ENCODE results near the gene PNISR. TPM values are rescaled to one million over a fixed set of nuclear protein-coding genes. Genes with fewer than 3 reads are reported as not detected.

PNISR gene
- total RNA-seq, 1 donor from 2014 or later: 498 TPM

- Histone ChIP-seq H4K20me1 (ENCODE audit: low read depth) (peaks cover 93% of the 10 kb centered on the region), H3K27me3 (no peaks in the 10 kb centered on the region), H3K4me3 (no peak overlapping the region), H3K9me3 (ENCODE audit: low read depth) (no peaks in the 10 kb centered on the region), H3K4me2 (no peak overlapping the region), H3K4me1 (no peaks in the 10 kb centered on the region), H3K9ac (no peak overlapping the region), H2AFZ (replicated peaks) (no peak overlapping the region), H3K36me3 (peaks cover 7% of the 10 kb centered on the region), H3K79me2 (ENCODE audit: low read depth) (peaks cover 100% of the 10 kb centered on the region), H3F3A (ENCODE audit: low read depth) (no peaks in the 10 kb centered on the region), H3K27ac (peak overlapping the region; percentile 25)
- Mint-ChIP-seq H3K4me1 (peaks cover 10% of the 10 kb centered on the region), H3K36me3 (peaks cover 23% of the 10 kb centered on the region), H3K27me3 (ENCODE audit: insufficient read depth, low read depth) (no peaks in the 10 kb centered on the region), H3K4me3 (no peak overlapping the region), H3K27ac (no peak overlapping the region), H3K9me3 (no peaks in the 10 kb centered on the region)
- no peak for DNase-seq (ENCODE audit: low spot score)
- TF ChIP-seq EZH2phosphoT487 (IDR thresholded peaks at IDR 0.05) (no peak), EZH2 (IDR thresholded peaks at IDR 0.05) (no peak)
- TF ChIP-seq, protein P1, sequence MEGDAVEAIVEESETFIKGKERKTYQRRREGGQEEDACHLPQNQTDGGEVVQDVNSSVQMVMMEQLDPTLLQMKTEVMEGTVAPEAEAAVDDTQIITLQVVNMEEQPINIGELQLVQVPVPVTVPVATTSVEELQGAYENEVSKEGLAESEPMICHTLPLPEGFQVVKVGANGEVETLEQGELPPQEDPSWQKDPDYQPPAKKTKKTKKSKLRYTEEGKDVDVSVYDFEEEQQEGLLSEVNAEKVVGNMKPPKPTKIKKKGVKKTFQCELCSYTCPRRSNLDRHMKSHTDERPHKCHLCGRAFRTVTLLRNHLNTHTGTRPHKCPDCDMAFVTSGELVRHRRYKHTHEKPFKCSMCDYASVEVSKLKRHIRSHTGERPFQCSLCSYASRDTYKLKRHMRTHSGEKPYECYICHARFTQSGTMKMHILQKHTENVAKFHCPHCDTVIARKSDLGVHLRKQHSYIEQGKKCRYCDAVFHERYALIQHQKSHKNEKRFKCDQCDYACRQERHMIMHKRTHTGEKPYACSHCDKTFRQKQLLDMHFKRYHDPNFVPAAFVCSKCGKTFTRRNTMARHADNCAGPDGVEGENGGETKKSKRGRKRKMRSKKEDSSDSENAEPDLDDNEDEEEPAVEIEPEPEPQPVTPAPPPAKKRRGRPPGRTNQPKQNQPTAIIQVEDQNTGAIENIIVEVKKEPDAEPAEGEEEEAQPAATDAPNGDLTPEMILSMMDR (IDR thresholded peaks at IDR 0.05): no peak
Measured at GRCh38 chr6:99416226-99416625, 8.9 kb downstream of the PNISR start.

DNA sequence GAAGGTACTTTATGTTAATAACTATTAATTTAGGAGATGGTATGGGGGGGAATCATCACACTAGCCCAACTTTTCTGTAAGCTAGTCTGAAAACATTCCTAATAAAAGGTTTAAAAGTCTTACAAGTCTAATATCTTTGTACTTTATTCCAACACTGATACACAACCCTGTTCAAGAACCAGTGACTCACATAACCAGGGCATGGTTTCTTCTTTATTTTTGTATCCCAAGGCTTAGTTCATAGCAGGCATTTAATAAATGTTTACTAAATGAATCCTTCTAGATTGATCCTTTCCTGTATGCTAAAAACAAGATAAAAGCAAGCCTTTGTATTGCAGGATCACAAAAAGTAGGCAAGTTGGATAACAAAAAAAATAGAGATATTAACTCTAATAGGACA, 9.7 kb downstream of the PNISR start:
- Histone ChIP-seq H3K27me3 (no peaks in the 10 kb centered on the region), H3K36me3 (peaks cover 14% of the 10 kb centered on the region), H3K4me1 (no peaks in the 10 kb centered on the region), H3K4me3 (no peak overlapping the region), H3K79me2 (ENCODE audit: low read depth) (peaks cover 100% of the 10 kb centered on the region), H3K9me3 (ENCODE audit: low read depth) (no peaks in the 10 kb centered on the region), H2AFZ (replicated peaks) (no peak overlapping the region), H3F3A (ENCODE audit: low read depth) (no peaks in the 10 kb centered on the region), H3K9ac (no peak overlapping the region), H3K27ac (no peak overlapping the region), H3K4me2 (no peak overlapping the region), H4K20me1 (ENCODE audit: low read depth) (peaks cover 93% of the 10 kb centered on the region)
- no peak for DNase-seq (ENCODE audit: low spot score)
- Mint-ChIP-seq H3K36me3 (peaks cover 27% of the 10 kb centered on the region), H3K9me3 (no peaks in the 10 kb centered on the region), H3K4me1 (peaks cover 7% of the 10 kb centered on the region), H3K27ac (no peak overlapping the region), H3K27me3 (ENCODE audit: insufficient read depth, low read depth) (no peaks in the 10 kb centered on the region), H3K4me3 (no peak overlapping the region)
- TF ChIP-seq EZH2 (IDR thresholded peaks at IDR 0.05): no peak
- no peak for TF ChIP-seq EZH2phosphoT487 (IDR thresholded peaks at IDR 0.05)
- TF ChIP-seq, protein P1 (IDR thresholded peaks at IDR 0.05): no peak

DNA sequence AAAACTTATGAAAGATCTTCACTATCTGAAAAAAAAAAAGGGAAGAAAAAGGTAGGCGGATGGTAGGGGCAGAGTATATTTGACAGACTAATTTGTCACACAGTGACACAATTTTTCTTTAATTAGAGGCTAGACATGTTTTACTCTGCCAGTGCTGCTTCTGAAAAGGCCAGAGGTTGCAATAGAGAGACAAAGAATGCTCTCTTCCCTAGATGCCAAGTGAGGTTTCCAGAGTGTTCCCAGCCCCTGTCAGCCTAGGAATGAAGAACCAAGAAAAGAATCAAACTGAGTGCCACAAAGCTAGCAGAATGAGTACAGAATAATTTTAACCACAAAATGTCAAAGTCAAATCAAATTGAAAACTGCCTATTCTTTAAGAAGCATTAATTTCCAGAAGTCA, 13.0 kb downstream of the PNISR start:
- Histone ChIP-seq H3K9ac (no peak overlapping the region), H3K9me3 (ENCODE audit: low read depth) (no peaks in the 10 kb centered on the region), H3F3A (ENCODE audit: low read depth) (no peaks in the 10 kb centered on the region), H3K4me1 (no peaks in the 10 kb centered on the region), H3K4me3 (no peak overlapping the region), H3K27me3 (no peaks in the 10 kb centered on the region), H3K79me2 (ENCODE audit: low read depth) (peaks cover 74% of the 10 kb centered on the region), H2AFZ (replicated peaks) (no peak overlapping the region), H3K36me3 (peaks cover 43% of the 10 kb centered on the region), H3K4me2 (no peak overlapping the region), H3K27ac (no peak overlapping the region), H4K20me1 (ENCODE audit: low read depth) (peaks cover 72% of the 10 kb centered on the region)
- Mint-ChIP-seq H3K4me3 (no peak overlapping the region), H3K4me1 (peaks cover 2% of the 10 kb centered on the region), H3K36me3 (peaks cover 36% of the 10 kb centered on the region), H3K27me3 (ENCODE audit: insufficient read depth, low read depth) (no peaks in the 10 kb centered on the region), H3K9me3 (no peaks in the 10 kb centered on the region), H3K27ac (no peak overlapping the region)
- no peak for DNase-seq (ENCODE audit: low spot score)
- TF ChIP-seq EZH2phosphoT487 (IDR thresholded peaks at IDR 0.05) (no peak), EZH2 (IDR thresholded peaks at IDR 0.05) (no peak)
- TF ChIP-seq, protein P1 (IDR thresholded peaks at IDR 0.05): no peak
